SU-DHL-6 (cell line): ENCODE measurements around the gene PSMB1.

Source experiments
- EZH2phosphoT487 ChIP-seq: fragments of 200-600 bp; sonication (generic), shearing (Covaris generic); conservative IDR thresholded peaks from 2 replicates; pipeline ENCODE4 v1.6.1; 2018; ENCODE audit warnings: mild to moderate bottlenecking, antibody characterized with exemption, low read length, moderate library complexity, mixed read lengths
- TF ChIP-seq, protein P1 (sequence below): fragments of 200-600 bp; sonication (generic); IDR thresholded peaks from one replicate; pipeline ENCODE4 v1.5.1; 2017; ENCODE audit warnings: antibody characterized with exemption, mild to moderate bottlenecking, low read length, moderate library complexity; ENCODE audit not compliant: insufficient read depth, poor library complexity, severe bottlenecking

DNA sequence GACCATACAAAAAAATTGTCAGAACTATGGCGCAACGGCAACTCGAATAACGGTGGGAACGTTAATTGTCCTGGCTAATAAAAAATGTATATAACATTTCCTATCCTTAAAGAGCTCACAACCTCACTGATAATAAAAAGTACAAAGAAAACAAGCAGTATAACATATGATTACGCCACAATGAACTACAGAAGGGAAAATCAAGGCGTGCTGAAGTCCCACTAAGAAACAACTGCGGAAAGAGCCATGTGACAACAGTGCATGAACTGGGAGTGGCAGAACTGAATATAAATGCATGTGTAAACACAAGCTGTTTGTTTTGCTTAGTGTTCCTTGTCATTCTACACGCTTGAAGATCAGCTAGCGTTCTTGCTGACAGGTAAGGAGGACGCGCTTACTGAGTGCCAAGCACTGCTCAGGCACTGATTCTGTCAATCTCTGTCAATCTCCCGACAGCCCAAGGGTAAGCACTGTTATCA is 466 bp upstream of the PSMB1 start:
- TF ChIP-seq, protein P1, sequence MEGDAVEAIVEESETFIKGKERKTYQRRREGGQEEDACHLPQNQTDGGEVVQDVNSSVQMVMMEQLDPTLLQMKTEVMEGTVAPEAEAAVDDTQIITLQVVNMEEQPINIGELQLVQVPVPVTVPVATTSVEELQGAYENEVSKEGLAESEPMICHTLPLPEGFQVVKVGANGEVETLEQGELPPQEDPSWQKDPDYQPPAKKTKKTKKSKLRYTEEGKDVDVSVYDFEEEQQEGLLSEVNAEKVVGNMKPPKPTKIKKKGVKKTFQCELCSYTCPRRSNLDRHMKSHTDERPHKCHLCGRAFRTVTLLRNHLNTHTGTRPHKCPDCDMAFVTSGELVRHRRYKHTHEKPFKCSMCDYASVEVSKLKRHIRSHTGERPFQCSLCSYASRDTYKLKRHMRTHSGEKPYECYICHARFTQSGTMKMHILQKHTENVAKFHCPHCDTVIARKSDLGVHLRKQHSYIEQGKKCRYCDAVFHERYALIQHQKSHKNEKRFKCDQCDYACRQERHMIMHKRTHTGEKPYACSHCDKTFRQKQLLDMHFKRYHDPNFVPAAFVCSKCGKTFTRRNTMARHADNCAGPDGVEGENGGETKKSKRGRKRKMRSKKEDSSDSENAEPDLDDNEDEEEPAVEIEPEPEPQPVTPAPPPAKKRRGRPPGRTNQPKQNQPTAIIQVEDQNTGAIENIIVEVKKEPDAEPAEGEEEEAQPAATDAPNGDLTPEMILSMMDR, result no peak
- TF ChIP-seq EZH2phosphoT487, result no peak
